B cell (primary cell): ENCODE results near the gene KRT35. TPM values are rescaled to one million over a fixed set of nuclear protein-coding genes. Genes with fewer than 3 reads are reported as not detected.

Source experiments
- ATAC-seq: fragments of 200-7000 bp; cut with Tn5 transposase; one replicate; pipeline ENCODE4 v1.10.0; 2021; ENCODE audit warnings: low read depth, mild to moderate bottlenecking, moderate number of reproducible peaks, moderate library complexity
- CTCF ChIA-PET: fragments of 350-600 bp; sonication (Branson Sonifier 250); formaldehyde crosslinking; loops from one replicate; lab custom pipeline; 2021; ENCODE audit warnings: antibody characterized with exemption, inconsistent platforms; lab: Charles Lee
- POLR2A ChIA-PET: fragments of 350-600 bp; sonication (Branson Sonifier 250); formaldehyde crosslinking; loops from one replicate; lab custom pipeline; 2021; ENCODE audit warnings: antibody characterized with exemption; lab: Charles Lee
- DNase-seq: peaks from one replicate; pipeline ENCODE4 v3.0.0; 2013
- H2AFZ ChIP-seq: 2 replicates; pipeline ENCODE4 v1.6.1; 2012; ENCODE audit warnings: mild to moderate bottlenecking, low read depth, low read length; ENCODE audit not compliant: insufficient read depth, poor library complexity, severe bottlenecking
- H3K27ac ChIP-seq, 2 donors: 1 replicate in 1 of 2; 2 replicates in 1 of 2; pipeline ENCODE4 v1.5.1; 2012 to 2013; ENCODE audit warnings: low read length in 2 of 2, mild to moderate bottlenecking in 2 of 2, moderate library complexity in 1 of 2
- H3K27me3 ChIP-seq, 4 experiments: fragments of 200-600 bp in 1 of 4; sonication (generic) in 1 of 4; replicated peaks in 1 of 4; 1 replicate in 2 of 4; 2 replicates in 2 of 4; pipeline versions ENCODE4 v1.6.1 to v1.7.0; 2013 to 2016; ENCODE audit warnings: low read length in 3 of 4, mild to moderate bottlenecking in 2 of 4, mixed read lengths in 1 of 4, moderate library complexity in 1 of 4; ENCODE audit not compliant: insufficient read depth in 4 of 4, control insufficient read depth in 3 of 4; ENCODE audit errors: control extremely low read depth in 1 of 4
- H3K36me3 ChIP-seq, 2 experiments: replicated peaks in 1 of 2; 1 replicate in 1 of 2; 2 replicates in 1 of 2; pipeline versions ENCODE4 v1.6.1 to v1.7.1; 2013; ENCODE audit warnings: low read length in 1 of 2; ENCODE audit not compliant: insufficient read depth in 2 of 2, control insufficient read depth in 1 of 2; ENCODE audit errors: control extremely low read depth in 1 of 2, extremely low read depth in 1 of 2
- H3K4me1 ChIP-seq, 2 donors: fragments of 200-600 bp in 1 of 2; sonication (generic) in 1 of 2; 1 replicate in 1 of 2; 2 replicates in 1 of 2; pipeline versions ENCODE4 v1.5.1 to v1.6.1; 2013 to 2017; ENCODE audit warnings: low read length in 2 of 2; ENCODE audit not compliant: control insufficient read depth in 2 of 2, insufficient read depth in 2 of 2
- H3K4me2 ChIP-seq: replicated peaks from 2 replicates; pipeline ENCODE3; 2012; ENCODE audit warnings: mild to moderate bottlenecking, low read depth, low read length; ENCODE audit not compliant: poor library complexity, severe bottlenecking
- H3K4me3 ChIP-seq, 5 experiments: fragments of 200-600 bp in 1 of 5; sonication (generic) in 1 of 5; 1 replicate in 3 of 5; 2 replicates in 2 of 5; pipeline versions ENCODE4 v1.5.1 to v1.7.0; 2011 to 2016; ENCODE audit warnings: low read length in 4 of 5, mild to moderate bottlenecking in 4 of 5, low read depth in 2 of 5, control low read depth in 1 of 5, moderate library complexity in 1 of 5; ENCODE audit not compliant: insufficient read depth in 1 of 5; ENCODE audit errors: control extremely low read depth in 1 of 5, extremely low read depth in 1 of 5
- H3K79me2 ChIP-seq: fragments of 200-600 bp; sonication (generic); one replicate; pipeline ENCODE4 v1.6.0; 2016; ENCODE audit warnings: low read length; ENCODE audit not compliant: control insufficient read depth, insufficient read depth
- H3K9ac ChIP-seq: fragments of 200-600 bp; sonication (generic); 2 replicates; pipeline ENCODE4 v1.6.1; 2017; ENCODE audit warnings: mild to moderate bottlenecking, low read length, moderate library complexity
- H3K9me3 ChIP-seq, 3 donors: one replicate each; pipeline versions ENCODE4 v1.6.1 to v1.7.1; 2013; ENCODE audit warnings: low read length in 2 of 3; ENCODE audit not compliant: control insufficient read depth in 2 of 3, insufficient read depth in 1 of 3; ENCODE audit errors: control extremely low read depth in 1 of 3
- H4K20me1 ChIP-seq: 2 replicates; pipeline ENCODE4 v1.6.0; 2012; ENCODE audit warnings: mild to moderate bottlenecking, low read length; ENCODE audit not compliant: insufficient read depth, control insufficient read depth, poor library complexity, severe bottlenecking
- H3K27ac Mint-ChIP-seq: one replicate; pipeline ENCODE4 v1.8.0; 2021; ENCODE audit warnings: mixed read lengths
- H3K27me3 Mint-ChIP-seq: one replicate; pipeline ENCODE4 v1.8.0; 2021; ENCODE audit warnings: mixed read lengths
- H3K4me1 Mint-ChIP-seq: one replicate; pipeline ENCODE4 v1.8.0; 2021; ENCODE audit warnings: mixed read lengths
- H3K4me3 Mint-ChIP-seq: one replicate; pipeline ENCODE4 v1.8.0; 2021; ENCODE audit warnings: mixed read lengths
- H3K9me3 Mint-ChIP-seq: one replicate; pipeline ENCODE4 v1.8.0; 2022; ENCODE audit warnings: mixed read lengths; ENCODE audit not compliant: insufficient read depth
- CTCF ChIP-seq: fragments of 200-600 bp; IDR thresholded peaks from one replicate; pipeline ENCODE4 v1.8.0; 2022; ENCODE audit warnings: antibody characterized with exemption, mild to moderate bottlenecking
- EZH2 ChIP-seq: IDR thresholded peaks from 2 replicates; pipeline ENCODE4 v1.6.1; 2012; ENCODE audit warnings: borderline replicate concordance, low read depth, mild to moderate bottlenecking, moderate library complexity, low read length; ENCODE audit not compliant: insufficient read depth, poor library complexity, severe bottlenecking
- WGBS: methylation state at CpG from one replicate; pipeline ENCODE4 v1.1.5; 2013; ENCODE audit warnings: missing lambda C conversion rate; ENCODE audit not compliant: insufficient coverage; 5-methylcytosine and 5-hydroxymethylcytosine counted together
- intact Hi-C: fragments of 100-400 bp; cut with micrococcal nuclease; formaldehyde crosslinking; loops from one replicate; pipeline ENCODE4 v1.10.0; 2022
- polyA plus RNA-seq: library from polyadenylated mRNA; depleted of rRNA; stranded (reverse); fragments of >200 nt; gene quantifications from 2 replicates; pipeline ENCODE4 v1.2.3, GENCODE V29; 2012
- total RNA-seq, 2 donors: library from RNA; stranded (reverse); fragments of 120-200 nt in 1 of 2; gene quantifications; 1 replicate in 1 of 2; 2 replicates in 1 of 2; pipeline versions ENCODE4 v1.2.3 to v1.2.4, GENCODE V29; 2013 to 2022

Gene KRT35
- total and polyA plus RNA-seq, 2 donors (not counting 1 experiment from before 2014, with no cell fraction given): not detected

- Histone ChIP-seq H3K27me3 (peaks cover 0 to 12% (median 2%) of the 10 kb centered on the region in 4 experiments), H3K4me1 (no peaks in the 10 kb centered on the region), H3K79me2 (no peaks in the 10 kb centered on the region), H3K27ac (no peak overlapping the region), H3K9ac (no peak overlapping the region), H4K20me1 (no peaks in the 10 kb centered on the region), H3K9me3 (peaks cover 0 to 3% (median 0%) of the 10 kb centered on the region in 3 donors), H3K4me3 (no peak overlapping the region), H3K4me2 (no peak overlapping the region), H2AFZ (no peak overlapping the region), H3K36me3 (no peaks in the 10 kb centered on the region)
- H3K4me3 Mint-ChIP-seq: no peak overlapping the region
- ChIA-PET POLR2A (no interaction called here), CTCF (no interaction called here)
- intact Hi-C loops: no loop called here
- H3K27me3 Mint-ChIP-seq: peaks cover 36% of the 10 kb centered on the region
- 94% methylated on average over 2 of the region's 2 CpGs for WGBS
- H3K4me1 Mint-ChIP-seq: no peaks in the 10 kb centered on the region
- ATAC-seq (no peak), DNase-seq (no peak)
- no peak for TF ChIP-seq EZH2
- no peak for TF ChIP-seq CTCF
- H3K27ac Mint-ChIP-seq: no peak overlapping the region
- H3K9me3 Mint-ChIP-seq: no peaks in the 10 kb centered on the region
Measured at GRCh38 chr17:41451154-41451728, 29.7 kb downstream of the KRT35 start.

GRCh38 chr17:41449008-41449407, 31.9 kb downstream of the KRT35 start:
- ChIA-PET CTCF (no interaction called here), POLR2A (no interaction called here)
- TF ChIP-seq EZH2 (no peak), CTCF (no peak)
- Mint-ChIP-seq H3K4me1 (no peaks in the 10 kb centered on the region), H3K9me3 (no peaks in the 10 kb centered on the region), H3K4me3 (no peak overlapping the region), H3K27ac (no peak overlapping the region), H3K27me3 (peaks cover 43% of the 10 kb centered on the region)
- Histone ChIP-seq H3K27me3 (peaks cover 0 to 15% (median under 1%) of the 10 kb centered on the region in 4 experiments), H3K9me3 (peaks cover 0 to 3% (median 0%) of the 10 kb centered on the region in 3 donors), H3K4me3 (no peak overlapping the region), H3K79me2 (no peaks in the 10 kb centered on the region), H3K27ac (no peak overlapping the region), H2AFZ (no peak overlapping the region), H4K20me1 (no peaks in the 10 kb centered on the region), H3K4me2 (no peak overlapping the region), H3K9ac (no peak overlapping the region), H3K4me1 (no peaks in the 10 kb centered on the region), H3K36me3 (no peaks in the 10 kb centered on the region)
- intact Hi-C loops: no loop called here
- no peak for ATAC-seq
- 77% methylated on average over 6 of the region's 6 CpGs for WGBS
- DNase-seq: no peak
